ENCODE measurements around the gene OR51B2.

Gene OR51B2

DNA sequence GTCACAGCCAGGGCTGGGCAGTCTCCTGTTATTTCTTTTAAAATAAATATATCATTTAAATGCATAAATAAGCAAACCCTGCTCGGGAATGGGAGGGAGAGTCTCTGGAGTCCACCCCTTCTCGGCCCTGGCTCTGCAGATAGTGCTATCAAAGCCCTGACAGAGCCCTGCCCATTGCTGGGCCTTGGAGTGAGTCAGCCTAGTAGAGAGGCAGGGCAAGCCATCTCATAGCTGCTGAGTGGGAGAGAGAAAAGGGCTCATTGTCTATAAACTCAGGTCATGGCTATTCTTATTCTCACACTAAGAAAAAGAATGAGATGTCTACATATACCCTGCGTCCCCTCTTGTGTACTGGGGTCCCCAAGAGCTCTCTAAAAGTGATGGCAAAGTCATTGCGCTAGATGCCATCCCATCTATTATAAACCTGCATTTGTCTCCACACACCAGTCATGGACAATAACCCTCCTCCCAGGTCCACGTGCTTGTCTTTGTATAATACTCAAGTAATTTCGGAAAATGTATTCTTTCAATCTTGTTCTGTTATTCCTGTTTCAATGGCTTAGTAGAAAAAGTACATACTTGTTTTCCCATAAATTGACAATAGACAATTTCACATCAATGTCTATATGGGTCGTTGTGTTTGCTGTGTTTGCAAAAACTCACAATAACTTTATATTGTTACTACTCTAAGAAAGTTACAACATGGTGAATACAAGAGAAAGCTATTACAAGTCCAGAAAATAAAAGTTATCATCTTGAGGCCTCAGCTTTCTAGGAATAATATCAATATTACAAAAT lies 35.8 kb downstream of the OR51B2 start:
- Histone ChIP-seq H3K27ac (no peak overlapping the region), H3K79me2 (no peaks in the 10 kb centered on the region), H3K4me3 (ENCODE audit: low read depth, low read length) (no peak overlapping the region), H3K9ac (no peak overlapping the region), H2AFZ (no peak overlapping the region), H3K9me3 (ENCODE audit: control insufficient read depth, low read length) (no peaks in the 10 kb centered on the region), H3K36me3 (ENCODE audit: control insufficient read depth, insufficient read depth, low read length) (no peaks in the 10 kb centered on the region), H3K4me1 (no peaks in the 10 kb centered on the region), H3K4me2 (ENCODE audit: low read length) (no peak overlapping the region), H3K27me3 (ENCODE audit: control insufficient read depth, insufficient read depth, low read length) (no peaks in the 10 kb centered on the region)
- TF ChIP-seq, protein P1, sequence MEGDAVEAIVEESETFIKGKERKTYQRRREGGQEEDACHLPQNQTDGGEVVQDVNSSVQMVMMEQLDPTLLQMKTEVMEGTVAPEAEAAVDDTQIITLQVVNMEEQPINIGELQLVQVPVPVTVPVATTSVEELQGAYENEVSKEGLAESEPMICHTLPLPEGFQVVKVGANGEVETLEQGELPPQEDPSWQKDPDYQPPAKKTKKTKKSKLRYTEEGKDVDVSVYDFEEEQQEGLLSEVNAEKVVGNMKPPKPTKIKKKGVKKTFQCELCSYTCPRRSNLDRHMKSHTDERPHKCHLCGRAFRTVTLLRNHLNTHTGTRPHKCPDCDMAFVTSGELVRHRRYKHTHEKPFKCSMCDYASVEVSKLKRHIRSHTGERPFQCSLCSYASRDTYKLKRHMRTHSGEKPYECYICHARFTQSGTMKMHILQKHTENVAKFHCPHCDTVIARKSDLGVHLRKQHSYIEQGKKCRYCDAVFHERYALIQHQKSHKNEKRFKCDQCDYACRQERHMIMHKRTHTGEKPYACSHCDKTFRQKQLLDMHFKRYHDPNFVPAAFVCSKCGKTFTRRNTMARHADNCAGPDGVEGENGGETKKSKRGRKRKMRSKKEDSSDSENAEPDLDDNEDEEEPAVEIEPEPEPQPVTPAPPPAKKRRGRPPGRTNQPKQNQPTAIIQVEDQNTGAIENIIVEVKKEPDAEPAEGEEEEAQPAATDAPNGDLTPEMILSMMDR (IDR thresholded peaks at IDR 0.05): no peak

DNA sequence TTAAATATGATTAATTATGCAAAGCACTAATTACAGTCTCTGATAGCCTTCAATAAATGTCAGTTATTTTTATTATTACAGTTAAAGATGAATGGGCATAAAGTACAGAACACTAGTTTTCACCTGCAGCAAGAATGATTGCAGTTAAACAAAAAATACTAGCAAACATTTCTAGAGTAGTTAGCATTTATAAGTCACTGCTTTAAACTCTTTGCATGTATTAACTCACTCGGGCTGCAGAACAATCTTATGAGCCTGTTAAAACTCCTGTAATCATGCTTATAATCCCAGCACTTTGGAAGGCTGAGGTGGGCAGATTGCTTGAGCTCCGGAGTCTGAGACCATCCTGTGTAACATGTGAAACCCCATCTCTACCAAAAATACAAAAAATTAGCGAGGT lies 37.2 kb downstream of the OR51B2 start:
- Histone ChIP-seq H3K4me3 (ENCODE audit: low read depth, low read length) (no peak overlapping the region), H3K9ac (no peak overlapping the region), H3K4me1 (no peaks in the 10 kb centered on the region), H3K27me3 (ENCODE audit: control insufficient read depth, insufficient read depth, low read length) (no peaks in the 10 kb centered on the region), H3K79me2 (no peaks in the 10 kb centered on the region), H3K27ac (no peak overlapping the region), H2AFZ (no peak overlapping the region), H3K4me2 (ENCODE audit: low read length) (no peak overlapping the region), H3K36me3 (ENCODE audit: control insufficient read depth, insufficient read depth, low read length) (no peaks in the 10 kb centered on the region), H3K9me3 (ENCODE audit: control insufficient read depth, low read length) (no peaks in the 10 kb centered on the region)
- TF ChIP-seq, protein P1 (IDR thresholded peaks at IDR 0.05): no peak

DNA sequence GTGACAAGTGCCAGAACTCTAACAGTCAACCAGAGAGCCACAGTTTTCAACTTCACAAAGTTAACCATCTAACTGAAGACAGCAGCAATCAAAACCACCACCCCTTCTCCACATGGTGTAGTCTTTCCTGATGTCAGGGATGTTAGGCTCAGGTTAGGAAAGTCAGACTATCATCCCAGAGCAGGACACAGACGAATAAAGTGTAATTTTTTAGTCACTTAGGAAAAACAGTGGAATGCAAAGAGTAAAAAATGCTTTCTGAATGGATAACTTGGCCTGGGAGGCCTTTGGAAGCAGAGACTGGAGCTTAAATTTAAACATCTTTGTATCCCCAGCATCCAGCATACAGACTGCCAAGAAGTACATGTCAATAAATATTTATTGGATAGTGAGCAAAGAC lies 37.7 kb downstream of the OR51B2 start:
- Histone ChIP-seq H3K79me2 (no peaks in the 10 kb centered on the region), H3K4me1 (no peaks in the 10 kb centered on the region)
- TF ChIP-seq, protein P1 (IDR thresholded peaks at IDR 0.05): no peak

DNA sequence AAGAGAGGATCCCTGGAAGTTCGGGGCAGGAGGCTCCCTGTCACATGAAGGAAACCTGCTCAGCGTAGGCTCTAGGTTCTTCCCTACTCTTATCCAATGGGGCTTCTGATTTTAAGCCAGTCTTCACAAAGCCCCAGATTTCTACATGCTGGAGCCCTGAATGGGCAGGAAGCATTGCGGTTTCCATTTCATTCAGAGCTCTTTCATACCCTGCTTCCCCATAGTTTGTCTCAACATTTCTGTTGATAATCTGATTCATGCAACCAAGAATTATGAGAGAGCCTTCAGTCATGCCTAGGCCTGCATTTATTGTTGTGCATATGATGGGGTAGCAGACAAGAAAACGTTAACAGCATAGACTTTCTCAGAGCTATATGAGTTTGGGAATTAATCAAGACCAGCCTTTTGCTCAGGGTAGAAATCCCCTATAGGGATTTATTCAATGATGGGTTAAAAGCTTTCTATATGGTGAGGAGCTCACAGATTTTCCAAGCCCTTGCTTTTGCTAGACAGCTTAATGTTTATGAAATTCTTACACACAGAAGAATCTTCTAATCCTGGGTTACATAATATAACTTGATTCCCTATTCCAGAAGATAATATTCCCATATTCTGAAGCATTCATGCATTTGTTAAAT lies 38.3 kb downstream of the OR51B2 start:
- no peak overlapping the region for H3K27ac ChIP-seq
- no peaks in the 10 kb centered on the region for H3K79me2 ChIP-seq
- H3K36me3 ChIP-seq (ENCODE audit: control insufficient read depth, insufficient read depth, low read length): no peaks in the 10 kb centered on the region
- no peak overlapping the region for H3K4me2 ChIP-seq (ENCODE audit: low read length)
- no peaks in the 10 kb centered on the region for H3K4me1 ChIP-seq
- H3K9me3 ChIP-seq (ENCODE audit: control insufficient read depth, low read length): no peaks in the 10 kb centered on the region
- H3K27me3 ChIP-seq (ENCODE audit: control insufficient read depth, insufficient read depth, low read length): no peaks in the 10 kb centered on the region
- H2AFZ ChIP-seq: no peak overlapping the region
- H3K4me3 ChIP-seq (ENCODE audit: low read depth, low read length): no peak overlapping the region
- no peak overlapping the region for H3K9ac ChIP-seq
- TF ChIP-seq, protein P1 (IDR thresholded peaks at IDR 0.05): no peak

More for the DNA sequence above, 37.7 kb downstream of the OR51B2 start:
- H2AFZ ChIP-seq: no peak overlapping the region
- no peaks in the 10 kb centered on the region for H3K27me3 ChIP-seq (ENCODE audit: control insufficient read depth, insufficient read depth, low read length)
- H3K27ac ChIP-seq: no peak overlapping the region
- no peaks in the 10 kb centered on the region for H3K36me3 ChIP-seq (ENCODE audit: control insufficient read depth, insufficient read depth, low read length)
- no peak overlapping the region for H3K4me3 ChIP-seq (ENCODE audit: low read depth, low read length)
- H3K4me2 ChIP-seq (ENCODE audit: low read length): no peak overlapping the region
- no peaks in the 10 kb centered on the region for H3K9me3 ChIP-seq (ENCODE audit: control insufficient read depth, low read length)
- no peak overlapping the region for H3K9ac ChIP-seq

Data from parathyroid adenoma (tissue), 2 donors.